ENCODE measurements around the gene KCNT2.

- TF ChIP-seq ZNF274 (IDR thresholded peaks at IDR 0.05; ENCODE audit: low read depth, low read length) (no peak), SUZ12 (IDR thresholded peaks at IDR 0.05; ENCODE audit: extremely low read depth, insufficient read depth, insufficient read length) (no peak), YY1 (IDR thresholded peaks at IDR 0.05; ENCODE audit: insufficient read depth, insufficient read length) (no peak)
Observed at GRCh38 chr1:196410768-196411167, 197.5 kb downstream of the KCNT2 start.

Measured in NT2/D1 (cell line).